Endothelial cell of umbilical vein (primary cell): ENCODE data around the gene SLC25A19. TPM values are rescaled to one million over a fixed set of nuclear protein-coding genes. Genes with fewer than 3 reads are reported as not detected.

Source experiments
- BruUV-seq: library from RNA; stranded (reverse); fragments of 400-500 nt; replicated peaks from 2 replicates; lab custom pipeline; 2021; lab: Mats Ljungman, UMichigan
- CTCF ChIA-PET: fragments of 300-600, 350-600 bp; sonication (Branson Sonifier 250); formaldehyde crosslinking; loops from one replicate; lab custom pipeline; 2021; ENCODE audit warnings: antibody characterized with exemption, inconsistent platforms; lab: Charles Lee
- POLR2A ChIA-PET: fragments of 300-600, 350-600 bp; sonication (Branson Sonifier 250); formaldehyde crosslinking; loops from one replicate; lab custom pipeline; 2021; ENCODE audit warnings: antibody characterized with exemption, inconsistent platforms; lab: Charles Lee
- DNase-seq: peaks from one replicate; pipeline ENCODE4 v3.0.0-alpha.2; 2011; ENCODE audit warnings: low read depth, low spot score
- FAIRE-seq: peaks from 2 replicates; lab custom pipeline; 2011; peaks lifted over from hg19 to GRCh38; lab: Jason Lieb, UNC
- H2AFZ ChIP-seq: 2 replicates; pipeline ENCODE4 v1.6.0; 2012; ENCODE audit warnings: low read depth, low read length, control low read depth, inconsistent platforms
- H3K27ac ChIP-seq: 2 replicates; pipeline ENCODE4 v1.5.1; 2011; ENCODE audit warnings: low read depth, mild to moderate bottlenecking, control low read depth, low read length, moderate library complexity; ENCODE audit not compliant: insufficient read depth
- H3K27me3 ChIP-seq, 2 experiments: 2 replicates each; pipeline versions ENCODE4 v1.6.0 to v1.6.1; 2011; ENCODE audit warnings: low read length in 2 of 2, mixed read lengths in 1 of 2; ENCODE audit not compliant: control insufficient read depth in 2 of 2, insufficient read depth in 2 of 2
- H3K36me3 ChIP-seq, 2 experiments: 2 replicates in 1 of 2; 3 replicates in 1 of 2; pipeline ENCODE4 v1.5.1; 2011; ENCODE audit warnings: low read length in 2 of 2, mild to moderate bottlenecking in 1 of 2, moderate library complexity in 1 of 2; ENCODE audit not compliant: control insufficient read depth in 2 of 2, insufficient read depth in 2 of 2; ENCODE audit errors: extremely low read depth in 1 of 2
- H3K4me1 ChIP-seq: 3 replicates; pipeline ENCODE4 v1.5.1; 2011; ENCODE audit warnings: mild to moderate bottlenecking, low read length; ENCODE audit not compliant: control insufficient read depth, insufficient read depth; ENCODE audit errors: extremely low read depth
- H3K4me2 ChIP-seq: 2 replicates; pipeline ENCODE4 v1.6.1; 2011; ENCODE audit warnings: low read length, control low read depth, mixed read lengths; ENCODE audit not compliant: insufficient read depth
- H3K4me3 ChIP-seq, 3 experiments: fragments of 200-600 bp in 1 of 3; sonication (generic), shearing (Covaris generic) in 1 of 3; replicated peaks in 1 of 3; 2 replicates each; pipeline ENCODE4 v1.5.1; 2011 to 2016; ENCODE audit warnings: control low read depth in 3 of 3, low read length in 3 of 3, mild to moderate bottlenecking in 2 of 3, inconsistent platforms in 1 of 3, low read depth in 1 of 3, moderate library complexity in 1 of 3; ENCODE audit not compliant: insufficient read depth in 1 of 3
- H3K79me2 ChIP-seq: 2 replicates; pipeline ENCODE4 v1.6.0; 2012; ENCODE audit warnings: low read length, inconsistent platforms; ENCODE audit not compliant: control insufficient read depth, insufficient read depth
- H3K9ac ChIP-seq: replicated peaks from 2 replicates; pipeline ENCODE3; 2011; ENCODE audit warnings: low read length, control low read depth; ENCODE audit not compliant: insufficient read depth; ENCODE audit errors: extremely low read depth
- H3K9me1 ChIP-seq: replicated peaks from 3 replicates; pipeline ENCODE4 v1.6.0; 2011; ENCODE audit warnings: mild to moderate bottlenecking, low read length; ENCODE audit not compliant: control insufficient read depth, insufficient read depth; ENCODE audit errors: extremely low read depth
- H3K9me3 ChIP-seq: replicated peaks from 2 replicates; pipeline ENCODE4 v1.5.1; 2012; ENCODE audit warnings: low read length, inconsistent platforms; ENCODE audit not compliant: control insufficient read depth, insufficient read depth
- H4K20me1 ChIP-seq: replicated peaks from 2 replicates; pipeline ENCODE3; 2011; ENCODE audit warnings: mild to moderate bottlenecking, low read length; ENCODE audit not compliant: control insufficient read depth, insufficient read depth; ENCODE audit errors: extremely low read depth
- FOS ChIP-seq: IDR thresholded peaks from 2 replicates; pipeline ENCODE4 v1.6.1; 2011; ENCODE audit warnings: mild to moderate bottlenecking, low read length, moderate library complexity, borderline replicate concordance; ENCODE audit not compliant: insufficient read depth
- GATA2 ChIP-seq: IDR thresholded peaks from 2 replicates; pipeline ENCODE4 v1.7.0; 2011; ENCODE audit warnings: low read depth, mild to moderate bottlenecking, moderate library complexity, mixed read lengths, low read length; ENCODE audit not compliant: insufficient read length, insufficient read depth
- MYC ChIP-seq: IDR thresholded peaks from one replicate; pipeline ENCODE4 v1.6.1; 2011; ENCODE audit warnings: mild to moderate bottlenecking, low read depth, low read length
- dilution Hi-C: fragments of 300-500 bp; cut with MboI; formaldehyde crosslinking; loops from one replicate; pipeline ENCODE4 v1.15.0; 2019; ENCODE audit warnings: low sequenced_read_pairs; ENCODE audit not compliant: extremely low pct_ligation_motif_present
- intact Hi-C: fragments of 100-400 bp; cut with micrococcal nuclease; formaldehyde crosslinking; loops from one replicate; pipeline ENCODE4 v1.10.0; 2022
- polyA plus RNA-seq, 4 experiments: library from polyadenylated mRNA; depleted of rRNA in 3 of 4; stranded (reverse) in 3 of 4; unstranded in 1 of 4; fragments of >200 nt; gene quantifications; 2 replicates each; pipeline versions ENCODE4 v1.2.1 to v1.2.3, GENCODE V29; 2011 to 2012; ENCODE audit warnings: missing spikeins in 1 of 4
- total RNA-seq: library from RNA; stranded (reverse); gene quantifications from 2 replicates; pipeline ENCODE4 v1.2.3, GENCODE V29; 2021
- TF ChIP-seq, protein P1 (sequence below), 2 donors: IDR thresholded peaks; 1 replicate in 1 of 2; 2 replicates in 1 of 2; pipeline ENCODE4 v1.5.1; 2011; ENCODE audit warnings: low read length in 2 of 2, mild to moderate bottlenecking in 2 of 2, moderate library complexity in 2 of 2, control low read depth in 1 of 2, inconsistent platforms in 1 of 2, low read depth in 1 of 2; ENCODE audit not compliant: insufficient read depth in 1 of 2; ENCODE audit errors: extremely low read depth in 1 of 2

Gene SLC25A19
- total and polyA plus RNA-seq, 2 donors (not counting 3 experiments of a cell fraction or from before 2014, with no cell fraction given): 20.6 to 20.9 TPM

DNA sequence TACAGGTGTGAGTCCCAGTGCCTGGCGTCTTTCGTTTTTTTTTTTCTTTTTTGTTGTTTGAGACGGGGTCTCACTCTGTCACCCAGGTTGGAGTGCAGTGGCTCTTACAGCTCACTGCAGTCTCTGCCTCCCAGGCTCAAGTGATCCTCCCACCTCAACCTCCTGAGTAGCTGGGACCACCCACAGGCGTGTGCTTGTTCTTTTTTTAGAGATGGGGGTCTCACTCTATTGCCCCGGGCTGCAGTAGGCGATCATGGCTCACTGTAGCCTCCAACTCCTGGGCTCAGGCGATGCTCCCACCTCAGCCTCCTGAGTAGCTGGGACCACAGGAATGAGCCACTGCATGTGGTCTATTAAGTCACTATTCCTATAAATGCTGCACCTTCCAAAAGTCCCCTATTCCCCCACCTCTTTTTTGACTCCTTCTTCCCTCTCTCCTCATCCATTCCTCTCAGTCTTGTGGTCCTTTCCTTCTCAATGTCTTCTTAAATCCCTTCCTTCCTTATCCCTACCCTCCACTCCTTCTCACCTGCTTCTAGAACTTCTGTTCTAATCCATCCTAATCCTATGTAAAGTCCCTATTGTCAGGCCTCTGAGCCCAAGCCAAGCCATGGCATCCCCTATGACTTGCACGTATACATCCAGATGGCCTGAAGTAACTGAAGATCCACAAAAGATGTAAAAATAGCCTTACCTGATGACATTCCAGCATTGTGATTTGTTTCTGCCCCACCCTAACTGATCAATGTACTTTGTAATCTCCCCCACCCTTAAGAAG, 37.0 kb downstream of the SLC25A19 start:
- FAIRE-seq: no peak

More for the DNA sequence above, 37.0 kb downstream of the SLC25A19 start:
- no peaks in the 10 kb centered on the region for H3K9me3 ChIP-seq
- H3K27me3 ChIP-seq: no peaks in the 10 kb centered on the region
- H3K9ac ChIP-seq: no peak overlapping the region
- H3K4me3 ChIP-seq: no peak overlapping the region
- intact Hi-C loops (no loop called here), dilution Hi-C loops (no loop called here)
- H3K79me2 ChIP-seq: peaks cover 40% of the 10 kb centered on the region
- no peak overlapping the region for H3K27ac ChIP-seq
- no peak overlapping the region for H2AFZ ChIP-seq
- TF ChIP-seq FOS: no peak
- TF ChIP-seq MYC: no peak
- TF ChIP-seq, protein P1, sequence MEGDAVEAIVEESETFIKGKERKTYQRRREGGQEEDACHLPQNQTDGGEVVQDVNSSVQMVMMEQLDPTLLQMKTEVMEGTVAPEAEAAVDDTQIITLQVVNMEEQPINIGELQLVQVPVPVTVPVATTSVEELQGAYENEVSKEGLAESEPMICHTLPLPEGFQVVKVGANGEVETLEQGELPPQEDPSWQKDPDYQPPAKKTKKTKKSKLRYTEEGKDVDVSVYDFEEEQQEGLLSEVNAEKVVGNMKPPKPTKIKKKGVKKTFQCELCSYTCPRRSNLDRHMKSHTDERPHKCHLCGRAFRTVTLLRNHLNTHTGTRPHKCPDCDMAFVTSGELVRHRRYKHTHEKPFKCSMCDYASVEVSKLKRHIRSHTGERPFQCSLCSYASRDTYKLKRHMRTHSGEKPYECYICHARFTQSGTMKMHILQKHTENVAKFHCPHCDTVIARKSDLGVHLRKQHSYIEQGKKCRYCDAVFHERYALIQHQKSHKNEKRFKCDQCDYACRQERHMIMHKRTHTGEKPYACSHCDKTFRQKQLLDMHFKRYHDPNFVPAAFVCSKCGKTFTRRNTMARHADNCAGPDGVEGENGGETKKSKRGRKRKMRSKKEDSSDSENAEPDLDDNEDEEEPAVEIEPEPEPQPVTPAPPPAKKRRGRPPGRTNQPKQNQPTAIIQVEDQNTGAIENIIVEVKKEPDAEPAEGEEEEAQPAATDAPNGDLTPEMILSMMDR (IDR thresholded peaks at IDR 0.05; ENCODE audit: extremely low read depth in 1 of 2, insufficient read depth in 1 of 2, low read depth in 1 of 2, low read length in 2 of 2): no peak
- TF ChIP-seq GATA2: no peak
- no peak overlapping the region for H3K4me2 ChIP-seq
- H3K9me1 ChIP-seq: no peaks in the 10 kb centered on the region
- DNase-seq: no peak
- H4K20me1 ChIP-seq: no peaks in the 10 kb centered on the region
- POLR2A ChIA-PET: interaction anchor here (0.5 kb wide), 1 partner anchor 384 kb away, joined by 6 read pairs; no protein-coding TSS in a partner anchor
- peaks cover 11% of the 10 kb centered on the region for H3K4me1 ChIP-seq
- no peaks in the 10 kb centered on the region for H3K36me3 ChIP-seq
- no TSS peak for BruUV-seq
- CTCF ChIA-PET: interaction anchor here (5.6 kb wide), 1 partner anchor 12 kb away, joined by 45 read pairs; no protein-coding TSS in a partner anchor
